HL-60/S4 treated with retinoic acid at 250 ng/mL for 4 days and 3 days (cell line): ENCODE measurements around the gene OCEL1.

Experiments used
- in situ Hi-C: fragments of 300-500 bp; cut with MboI; formaldehyde crosslinking; loops from 2 replicates; pipeline ENCODE4 v1.7.0; 2022; ENCODE audit warnings: low sequenced_read_pairs

Gene OCEL1

GRCh38 chr19:17237747-17238706 is 12.0 kb downstream of the OCEL1 start:
- in situ Hi-C loops: no loop called here

- in situ Hi-C loops: no loop called here
These were observed 14.2 kb downstream of the OCEL1 start for GRCh38 chr19:17240062-17240752.

GRCh38 chr19:17240826-17241399 is 14.9 kb downstream of the OCEL1 start:
- in situ Hi-C loops: no loop called here

GRCh38 chr19:17242431-17243208 is 16.6 kb downstream of the OCEL1 start:
- in situ Hi-C loops: no loop called here

- in situ Hi-C loops: no loop called here
These were observed 17.3 kb downstream of the OCEL1 start for GRCh38 chr19:17243211-17243829.

GRCh38 chr19:17243830-17244617 is 18.0 kb downstream of the OCEL1 start:
- in situ Hi-C loops: no loop called here

- in situ Hi-C loops: no loop called here
These were observed 18.9 kb downstream of the OCEL1 start for GRCh38 chr19:17244618-17245534.

GRCh38 chr19:17245535-17245984 is 19.5 kb downstream of the OCEL1 start, which contains the start of gene NR2F6:
Gene NR2F6, minus strand, starts transcription at chr19:17245919. Its CDS starts 699 bp downstream, at chr19:17245220.
- in situ Hi-C loops: no loop called here

- in situ Hi-C loops: no loop called here
These were observed 20.8 kb downstream of the OCEL1 start for GRCh38 chr19:17246681-17247425.

GRCh38 chr19:17248011-17248776 is 22.2 kb downstream of the OCEL1 start:
- in situ Hi-C loops: no loop called here

- in situ Hi-C loops: no loop called here
These were observed 24.0 kb downstream of the OCEL1 start for GRCh38 chr19:17249887-17250548.

GRCh38 chr19:17254636-17255035 is 28.6 kb downstream of the OCEL1 start:
- in situ Hi-C loops: no loop called here

- in situ Hi-C loops: no loop called here
These were observed 29.2 kb downstream of the OCEL1 start for GRCh38 chr19:17255150-17255621.

- in situ Hi-C loops: no loop called here
These were observed 30.1 kb downstream of the OCEL1 start for GRCh38 chr19:17256130-17256529.

- in situ Hi-C loops: no loop called here
These were observed 33.2 kb downstream of the OCEL1 start for GRCh38 chr19:17259118-17259780.

- in situ Hi-C loops: no loop called here
These were observed 33.9 kb downstream of the OCEL1 start for GRCh38 chr19:17259934-17260333.
